OCI-LY7 (cell line): Measurements from ENCODE around the gene WNT5A.

Source experiments
- EZH2phosphoT487 ChIP-seq: fragments of 200-600 bp; sonication (generic); IDR thresholded peaks from 2 replicates; pipeline ENCODE4 v1.6.1; 2018; ENCODE audit warnings: low read depth, borderline replicate concordance, mild to moderate bottlenecking, mixed run types, antibody characterized with exemption, low read length, moderate library complexity, mixed read lengths
- TF ChIP-seq, protein P1 (sequence below): fragments of 200-600 bp; sonication (generic); conservative IDR thresholded peaks from 2 replicates; pipeline ENCODE4 v1.5.1; 2014; ENCODE audit warnings: mild to moderate bottlenecking, antibody characterized with exemption, low read length, moderate library complexity, mixed read lengths

DNA sequence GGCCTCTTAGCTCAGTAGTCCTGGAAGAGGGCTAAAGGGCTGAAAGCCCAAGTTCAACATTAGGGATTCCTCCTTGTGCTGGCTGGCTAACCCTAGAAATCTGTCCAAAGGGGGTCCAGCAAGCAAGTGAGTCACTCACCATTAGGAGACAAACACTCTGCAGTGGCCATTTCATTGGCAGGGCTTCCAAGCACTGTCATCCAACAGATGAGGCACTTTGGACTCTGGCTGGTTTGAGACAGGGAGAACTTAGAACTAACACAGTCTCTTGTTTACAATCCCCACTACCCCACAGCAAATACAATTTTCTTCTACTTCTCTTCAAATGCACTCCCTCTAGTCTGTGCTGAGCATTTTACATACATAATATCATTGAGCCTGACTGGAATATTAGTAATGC is 10.1 kb upstream of the WNT5A start:
- TF ChIP-seq, protein P1, sequence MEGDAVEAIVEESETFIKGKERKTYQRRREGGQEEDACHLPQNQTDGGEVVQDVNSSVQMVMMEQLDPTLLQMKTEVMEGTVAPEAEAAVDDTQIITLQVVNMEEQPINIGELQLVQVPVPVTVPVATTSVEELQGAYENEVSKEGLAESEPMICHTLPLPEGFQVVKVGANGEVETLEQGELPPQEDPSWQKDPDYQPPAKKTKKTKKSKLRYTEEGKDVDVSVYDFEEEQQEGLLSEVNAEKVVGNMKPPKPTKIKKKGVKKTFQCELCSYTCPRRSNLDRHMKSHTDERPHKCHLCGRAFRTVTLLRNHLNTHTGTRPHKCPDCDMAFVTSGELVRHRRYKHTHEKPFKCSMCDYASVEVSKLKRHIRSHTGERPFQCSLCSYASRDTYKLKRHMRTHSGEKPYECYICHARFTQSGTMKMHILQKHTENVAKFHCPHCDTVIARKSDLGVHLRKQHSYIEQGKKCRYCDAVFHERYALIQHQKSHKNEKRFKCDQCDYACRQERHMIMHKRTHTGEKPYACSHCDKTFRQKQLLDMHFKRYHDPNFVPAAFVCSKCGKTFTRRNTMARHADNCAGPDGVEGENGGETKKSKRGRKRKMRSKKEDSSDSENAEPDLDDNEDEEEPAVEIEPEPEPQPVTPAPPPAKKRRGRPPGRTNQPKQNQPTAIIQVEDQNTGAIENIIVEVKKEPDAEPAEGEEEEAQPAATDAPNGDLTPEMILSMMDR, result no peak
- no peak for TF ChIP-seq EZH2phosphoT487
